Breast epithelium (tissue), 4 donors: ENCODE measurements around the gene TEC. TPM values are rescaled to one million over a fixed set of nuclear protein-coding genes. Genes with fewer than 3 reads are reported as not detected.

Experiments used
- DNase-seq, 2 donors: peaks; one replicate each; pipeline ENCODE4 v3.0.0-alpha.2; 2019; ENCODE audit warnings: low spot score in 2 of 2
- H3K27ac ChIP-seq, 2 donors: fragments of 200-600 bp; sonication (generic) in 1 of 2; one replicate each; pipeline ENCODE4 v1.5.1; 2016 to 2019; ENCODE audit warnings: mild to moderate bottlenecking in 1 of 2
- H3K27me3 ChIP-seq, 2 donors: fragments of 200-600 bp; sonication (generic) in 1 of 2; one replicate each; pipeline versions ENCODE4 v1.5.1 to v1.6.0; 2017 to 2019; ENCODE audit warnings: control low read depth in 1 of 2, mild to moderate bottlenecking in 1 of 2
- H3K36me3 ChIP-seq: fragments of 200-600 bp; one replicate; pipeline ENCODE4 v1.5.1; 2019
- H3K4me1 ChIP-seq, 2 donors: fragments of 200-600 bp; sonication (generic); one replicate each; pipeline ENCODE4 v1.5.1; 2016 to 2019; ENCODE audit warnings: control low read depth in 1 of 2
- H3K4me3 ChIP-seq, 3 donors: fragments of 200-600 bp; sonication (generic); 1 replicate in 2 of 3; 2 replicates in 1 of 3; pipeline ENCODE4 v1.5.1; 2016 to 2019; ENCODE audit warnings: mild to moderate bottlenecking in 3 of 3, moderate library complexity in 2 of 3
- H3K9me3 ChIP-seq, 2 donors: fragments of 200-600 bp; sonication (generic) in 1 of 2; one replicate each; pipeline ENCODE4 v1.5.1; 2016 to 2019; ENCODE audit warnings: control low read depth in 1 of 2
- POLR2A ChIP-seq: fragments of 450-650 bp; IDR thresholded peaks from one replicate; pipeline ENCODE4 v1.6.1; 2016; ENCODE audit warnings: antibody characterized with exemption, mild to moderate bottlenecking, moderate library complexity
- POLR2AphosphoS5 ChIP-seq, 3 donors: sonication (generic); formaldehyde crosslinking; IDR thresholded peaks; one replicate each; pipeline ENCODE4 v1.6.1; 2017; ENCODE audit warnings: antibody characterized with exemption in 3 of 3
- intact Hi-C: fragments of 100-400 bp; cut with DNase I; formaldehyde crosslinking; loops from one replicate; pipeline ENCODE4 v1.15.1; 2023; ENCODE audit warnings: low total_unique reads
- total RNA-seq, 3 donors: library from RNA; depleted of rRNA; stranded (reverse); fragments of >200 nt; gene quantifications; one replicate each; pipeline ENCODE4 v1.1.0, GENCODE V29; 2016
- TF ChIP-seq, protein P1 (sequence below), 3 donors: fragments of 450-650 bp; IDR thresholded peaks; one replicate each; pipeline ENCODE4 v1.5.1; 2016 to 2017; ENCODE audit warnings: antibody characterized with exemption in 3 of 3, mild to moderate bottlenecking in 3 of 3, moderate library complexity in 3 of 3

Gene TEC
- total RNA-seq, 3 donors from 2014 or later = 2.9 to 5.4 (median 5.1) TPM

DNA sequence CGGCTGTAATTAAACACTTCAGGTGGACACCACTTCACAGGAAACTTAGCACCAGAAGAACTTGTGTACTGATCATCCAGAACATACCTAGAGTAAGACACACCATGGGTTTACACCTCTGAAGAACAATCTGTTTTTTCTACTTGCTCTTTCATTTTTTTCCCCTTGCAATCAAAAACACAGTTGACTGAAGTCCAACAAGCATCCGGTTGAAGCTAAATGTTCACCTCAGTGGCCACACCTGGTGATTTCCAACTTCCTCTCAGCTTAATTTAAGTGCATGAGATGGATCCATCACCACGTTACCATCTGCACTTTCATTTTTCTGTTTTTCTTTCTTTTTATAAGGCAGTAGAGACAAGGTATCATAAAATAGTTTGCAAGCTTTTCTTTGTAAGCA lies 130.7 kb downstream of the TEC start:
- H3K9me3 ChIP-seq = no peaks in the 10 kb centered on the region
- no peaks in the 10 kb centered on the region for H3K36me3 ChIP-seq
- no peaks in the 10 kb centered on the region for H3K4me1 ChIP-seq
- no peak overlapping the region for H3K4me3 ChIP-seq
- H3K27me3 ChIP-seq = no peaks in the 10 kb centered on the region
- TF ChIP-seq, protein P1, sequence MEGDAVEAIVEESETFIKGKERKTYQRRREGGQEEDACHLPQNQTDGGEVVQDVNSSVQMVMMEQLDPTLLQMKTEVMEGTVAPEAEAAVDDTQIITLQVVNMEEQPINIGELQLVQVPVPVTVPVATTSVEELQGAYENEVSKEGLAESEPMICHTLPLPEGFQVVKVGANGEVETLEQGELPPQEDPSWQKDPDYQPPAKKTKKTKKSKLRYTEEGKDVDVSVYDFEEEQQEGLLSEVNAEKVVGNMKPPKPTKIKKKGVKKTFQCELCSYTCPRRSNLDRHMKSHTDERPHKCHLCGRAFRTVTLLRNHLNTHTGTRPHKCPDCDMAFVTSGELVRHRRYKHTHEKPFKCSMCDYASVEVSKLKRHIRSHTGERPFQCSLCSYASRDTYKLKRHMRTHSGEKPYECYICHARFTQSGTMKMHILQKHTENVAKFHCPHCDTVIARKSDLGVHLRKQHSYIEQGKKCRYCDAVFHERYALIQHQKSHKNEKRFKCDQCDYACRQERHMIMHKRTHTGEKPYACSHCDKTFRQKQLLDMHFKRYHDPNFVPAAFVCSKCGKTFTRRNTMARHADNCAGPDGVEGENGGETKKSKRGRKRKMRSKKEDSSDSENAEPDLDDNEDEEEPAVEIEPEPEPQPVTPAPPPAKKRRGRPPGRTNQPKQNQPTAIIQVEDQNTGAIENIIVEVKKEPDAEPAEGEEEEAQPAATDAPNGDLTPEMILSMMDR (IDR thresholded peaks at IDR 0.05) = no peak
- TF ChIP-seq POLR2A = no peak
- TF ChIP-seq POLR2AphosphoS5 (IDR thresholded peaks at IDR 0.05) = no peak
- intact Hi-C loops = no loop called here
- no peak overlapping the region for H3K27ac ChIP-seq
- DNase-seq = no peak

DNA sequence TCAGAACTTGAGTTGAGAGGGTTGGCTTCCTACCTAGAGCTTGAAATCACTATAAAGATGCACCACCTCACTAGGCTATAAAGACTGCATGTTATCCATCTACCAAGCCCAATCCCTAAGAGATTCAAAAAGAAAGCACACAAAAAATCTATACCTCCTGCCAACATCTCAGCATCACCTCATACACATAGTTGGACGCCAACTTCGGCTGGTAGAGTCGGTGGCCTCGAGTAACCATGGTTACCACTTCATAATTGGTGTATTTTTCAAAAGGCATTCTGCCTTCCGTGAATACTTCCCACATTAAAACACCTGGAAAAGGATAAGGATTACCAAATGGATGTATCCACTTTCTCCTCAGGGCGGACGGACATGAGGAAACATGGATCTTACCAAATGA lies 131.1 kb downstream of the TEC start:
- no peaks in the 10 kb centered on the region for H3K4me1 ChIP-seq
- no peak for DNase-seq
- H3K36me3 ChIP-seq = no peaks in the 10 kb centered on the region
- no peaks in the 10 kb centered on the region for H3K9me3 ChIP-seq
- intact Hi-C loops = no loop called here
- TF ChIP-seq, protein P1 (IDR thresholded peaks at IDR 0.05) = no peak
- no peak for TF ChIP-seq POLR2AphosphoS5 (IDR thresholded peaks at IDR 0.05)
- no peak for TF ChIP-seq POLR2A
- no peak overlapping the region for H3K27ac ChIP-seq
- no peak overlapping the region for H3K4me3 ChIP-seq
- H3K27me3 ChIP-seq = no peaks in the 10 kb centered on the region

DNA sequence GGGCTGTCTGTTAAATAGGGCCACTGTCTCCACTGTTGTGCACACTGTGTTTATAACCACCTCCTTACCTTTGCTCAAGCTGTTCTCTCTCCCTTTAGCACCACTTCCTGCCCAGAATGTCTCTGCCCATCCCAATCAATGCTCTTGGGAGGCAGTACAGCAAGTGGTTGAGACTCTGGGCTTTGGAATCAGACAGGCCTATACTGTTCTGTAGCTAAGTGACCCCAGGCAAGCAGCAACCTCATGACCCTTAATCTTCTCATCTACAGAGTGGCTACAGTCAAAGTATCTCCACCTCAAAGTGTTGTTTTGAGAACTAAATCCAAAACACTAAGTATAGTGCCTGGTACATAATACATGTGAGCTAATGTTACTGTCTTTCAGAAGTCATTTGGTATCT lies 131.8 kb downstream of the TEC start:
- Histone ChIP-seq H3K4me1 (no peaks in the 10 kb centered on the region), H3K27ac (no peak overlapping the region), H3K27me3 (no peaks in the 10 kb centered on the region), H3K4me3 (no peak overlapping the region), H3K36me3 (no peaks in the 10 kb centered on the region), H3K9me3 (no peaks in the 10 kb centered on the region)
- no peak for DNase-seq
- TF ChIP-seq, protein P1 (IDR thresholded peaks at IDR 0.05) = no peak
- no peak for TF ChIP-seq POLR2A
- TF ChIP-seq POLR2AphosphoS5 (IDR thresholded peaks at IDR 0.05) = no peak
- intact Hi-C loops = no loop called here

DNA sequence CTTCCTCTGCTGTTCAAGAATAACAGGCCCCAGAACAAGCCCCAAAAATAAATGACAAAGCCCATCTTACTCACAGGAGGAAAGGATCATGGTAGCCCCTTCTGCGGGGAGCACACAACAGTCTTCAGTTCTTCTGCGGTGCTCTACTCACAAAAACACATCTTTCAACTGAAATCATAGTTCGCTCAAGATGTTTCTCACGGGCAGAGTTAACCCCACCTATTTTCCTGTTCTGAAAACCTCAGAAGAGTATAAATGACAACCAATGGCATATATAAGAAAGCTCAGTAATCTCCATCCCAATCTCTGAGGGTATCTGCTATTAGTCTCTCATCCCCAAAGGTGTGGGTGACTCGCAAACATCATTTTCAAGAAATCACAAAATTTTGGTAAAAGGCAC lies 135.6 kb downstream of the TEC start, which contains the start of gene TXK:
TXK (minus strand) TSS at position 170 of the 400 bp plus-strand sequence; CDS start at position 90, 80 bp downstream.
- TF ChIP-seq POLR2AphosphoS5 (IDR thresholded peaks at IDR 0.05) (no peak), POLR2A (no peak)
- TF ChIP-seq, protein P1 (IDR thresholded peaks at IDR 0.05) = no peak
- DNase-seq = no peak
- H3K27me3 ChIP-seq = no peaks in the 10 kb centered on the region
- no peaks in the 10 kb centered on the region for H3K9me3 ChIP-seq
- H3K4me1 ChIP-seq = no peaks in the 10 kb centered on the region
- no peak within 1 kb of the TSS for H3K4me3 ChIP-seq
- intact Hi-C loops = no loop called here
- H3K27ac ChIP-seq = no peak within 1 kb of the TSS
- H3K36me3 ChIP-seq = no peaks in the 10 kb centered on the region

DNA sequence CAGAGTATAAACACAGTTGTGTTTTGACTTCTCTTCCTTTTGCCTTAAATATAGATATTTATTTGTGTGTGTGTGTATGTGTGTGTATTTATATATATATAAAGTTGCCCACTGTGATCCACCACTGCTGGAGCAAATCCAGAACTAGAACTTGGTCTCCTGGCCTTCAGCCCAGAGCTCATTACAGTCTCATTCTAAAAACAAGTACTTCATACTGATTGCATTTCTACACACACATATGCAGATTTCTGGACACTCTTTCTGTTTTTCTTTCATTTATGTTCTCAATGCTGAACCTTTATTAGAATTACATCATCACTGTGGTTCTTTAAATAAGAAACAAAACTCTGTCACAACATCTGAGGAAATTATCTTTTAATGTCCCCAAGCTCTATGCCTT lies 136.0 kb downstream of the TEC start:
- no peak for DNase-seq
- Histone ChIP-seq H3K9me3 (no peaks in the 10 kb centered on the region), H3K4me1 (no peaks in the 10 kb centered on the region), H3K4me3 (no peak overlapping the region), H3K27me3 (no peaks in the 10 kb centered on the region), H3K36me3 (no peaks in the 10 kb centered on the region), H3K27ac (no peak overlapping the region)
- intact Hi-C loops = no loop called here
- no peak for TF ChIP-seq POLR2AphosphoS5 (IDR thresholded peaks at IDR 0.05)
- no peak for TF ChIP-seq POLR2A
- TF ChIP-seq, protein P1 (IDR thresholded peaks at IDR 0.05) = no peak
